NT2/D1 (cell line): ENCODE measurements around the gene TRAF7.

Experiments used
- DNase-seq: peaks from one replicate; pipeline ENCODE4 v3.0.0-alpha.2; 2011; ENCODE audit warnings: low read depth, low spot score
- H3K27me3 ChIP-seq: 2 replicates; pipeline ENCODE4 v1.6.0; 2011; ENCODE audit warnings: mild to moderate bottlenecking; ENCODE audit not compliant: insufficient read length, insufficient read depth
- H3K36me3 ChIP-seq: 2 replicates; pipeline ENCODE4 v1.6.1; 2011; ENCODE audit warnings: mild to moderate bottlenecking, low read length, mixed read lengths; ENCODE audit not compliant: insufficient read depth, insufficient read length
- H3K4me1 ChIP-seq: 2 replicates; pipeline ENCODE4 v1.5.1; 2011; ENCODE audit not compliant: insufficient read depth, insufficient read length
- H3K4me3 ChIP-seq: 2 replicates; pipeline ENCODE4 v1.5.1; 2011; ENCODE audit warnings: low read depth; ENCODE audit not compliant: insufficient read length
- H3K9ac ChIP-seq: 2 replicates; pipeline ENCODE4 v1.6.0; 2011; ENCODE audit warnings: low read depth; ENCODE audit not compliant: insufficient read length
- H3K9me3 ChIP-seq: 2 replicates; pipeline ENCODE4 v1.5.1; 2011; ENCODE audit warnings: mild to moderate bottlenecking, low read length; ENCODE audit not compliant: insufficient read depth
- SUZ12 ChIP-seq: IDR thresholded peaks from 2 replicates; pipeline ENCODE4 v1.6.1; 2011; ENCODE audit not compliant: insufficient read length, insufficient read depth; ENCODE audit errors: extremely low read depth
- YY1 ChIP-seq: IDR thresholded peaks from 2 replicates; pipeline ENCODE4 v1.6.1; 2011; ENCODE audit not compliant: insufficient read length, insufficient read depth
- ZNF274 ChIP-seq: IDR thresholded peaks from 2 replicates; pipeline ENCODE4 v1.6.1; 2011; ENCODE audit warnings: mild to moderate bottlenecking, low read depth, low read length

TRAF7 gene

DNA sequence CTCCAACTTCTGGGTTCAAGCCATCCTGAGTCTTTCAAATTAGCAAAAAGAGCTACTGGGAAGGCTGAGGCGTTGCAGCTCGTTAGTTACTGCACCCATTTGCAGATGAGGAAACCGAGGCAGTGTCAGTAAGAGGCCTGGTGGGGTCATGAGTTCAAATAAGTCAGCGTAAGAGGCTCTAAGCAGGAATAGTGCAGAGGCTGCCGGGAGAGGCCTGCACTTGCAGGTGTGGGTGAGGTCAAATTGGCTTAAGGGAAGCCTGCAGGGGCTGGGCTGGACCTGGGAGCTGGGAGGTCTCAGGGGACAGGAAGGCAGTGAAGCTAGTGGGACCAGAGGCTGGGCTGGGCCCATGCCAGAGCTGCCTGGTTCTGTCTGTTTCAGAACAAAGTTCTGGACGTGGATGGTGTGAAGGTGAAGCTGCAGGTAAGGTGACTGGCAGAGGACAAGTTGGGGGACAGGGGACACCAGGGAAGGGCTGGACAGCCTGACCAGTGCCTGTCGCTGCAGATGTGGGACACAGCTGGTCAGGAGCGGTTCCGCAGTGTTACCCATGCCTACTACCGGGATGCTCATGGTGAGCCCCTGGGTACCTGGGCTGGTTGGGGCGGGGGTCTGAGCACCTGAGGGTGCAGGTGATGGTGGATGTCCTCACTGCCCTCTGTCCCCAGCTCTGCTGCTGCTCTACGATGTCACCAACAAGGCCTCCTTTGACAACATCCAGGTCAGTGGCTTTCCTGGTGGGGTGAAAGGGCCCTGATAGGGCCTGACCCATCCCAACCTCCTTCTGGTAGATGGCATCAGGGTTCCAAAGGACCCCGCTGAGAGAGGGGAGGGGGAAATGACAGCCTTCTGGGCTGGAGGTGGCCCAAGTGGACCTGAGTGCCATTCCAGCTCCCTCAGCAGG lies 4.1 kb upstream of the TRAF7 start:
- H3K4me1 ChIP-seq = peaks cover 41% of the 10 kb centered on the region
- H3K27me3 ChIP-seq = no peaks in the 10 kb centered on the region
- H3K4me3 ChIP-seq = peak overlapping the region; percentile 1
- peaks cover 40% of the 10 kb centered on the region for H3K36me3 ChIP-seq
- DNase-seq = no peak
- no peaks in the 10 kb centered on the region for H3K9me3 ChIP-seq
- H3K9ac ChIP-seq = peak overlapping the region; percentile 62
- TF ChIP-seq ZNF274 (no peak), YY1 (no peak), SUZ12 (no peak)

DNA sequence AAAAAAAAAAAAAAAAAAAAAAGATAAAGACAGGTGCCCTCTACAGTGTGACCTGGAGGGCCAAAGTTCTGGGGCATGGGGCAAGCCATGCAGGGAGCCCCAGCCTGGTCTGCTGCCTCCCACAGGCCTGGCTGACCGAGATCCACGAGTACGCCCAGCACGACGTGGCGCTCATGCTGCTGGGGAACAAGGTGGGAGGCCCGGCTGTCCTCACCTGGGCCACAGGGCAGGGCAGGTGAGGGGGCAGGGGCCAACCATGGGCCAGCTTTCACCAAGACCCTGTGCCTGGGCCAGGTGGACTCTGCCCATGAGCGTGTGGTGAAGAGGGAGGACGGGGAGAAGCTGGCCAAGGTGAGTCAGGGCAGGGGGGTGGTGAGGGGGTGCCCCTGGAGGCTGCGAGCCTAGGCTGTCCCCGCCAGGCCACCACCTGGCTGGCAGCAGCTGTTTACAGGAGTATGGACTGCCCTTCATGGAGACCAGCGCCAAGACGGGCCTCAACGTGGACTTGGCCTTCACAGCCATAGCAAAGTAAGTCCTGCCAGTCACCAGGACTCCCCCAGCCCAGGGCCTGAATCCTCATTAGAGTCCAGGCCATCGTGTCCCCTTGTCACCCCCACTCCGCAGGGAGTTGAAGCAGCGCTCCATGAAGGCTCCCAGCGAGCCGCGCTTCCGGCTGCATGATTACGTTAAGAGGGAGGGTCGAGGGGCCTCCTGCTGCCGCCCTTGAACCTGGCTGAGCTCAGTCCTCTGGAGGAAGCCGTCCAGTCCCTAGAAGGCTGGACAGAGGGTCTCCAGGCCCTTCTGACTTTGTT lies 2.7 kb upstream of the TRAF7 start:
- Histone ChIP-seq H3K9ac (peak overlapping the region; percentile 100), H3K9me3 (no peaks in the 10 kb centered on the region), H3K27me3 (no peaks in the 10 kb centered on the region), H3K36me3 (peaks cover 53% of the 10 kb centered on the region), H3K4me3 (peak overlapping the region; percentile 100), H3K4me1 (peaks cover 43% of the 10 kb centered on the region)
- TF ChIP-seq ZNF274 (no peak), YY1 (no peak), SUZ12 (no peak)
- no peak for DNase-seq

DNA sequence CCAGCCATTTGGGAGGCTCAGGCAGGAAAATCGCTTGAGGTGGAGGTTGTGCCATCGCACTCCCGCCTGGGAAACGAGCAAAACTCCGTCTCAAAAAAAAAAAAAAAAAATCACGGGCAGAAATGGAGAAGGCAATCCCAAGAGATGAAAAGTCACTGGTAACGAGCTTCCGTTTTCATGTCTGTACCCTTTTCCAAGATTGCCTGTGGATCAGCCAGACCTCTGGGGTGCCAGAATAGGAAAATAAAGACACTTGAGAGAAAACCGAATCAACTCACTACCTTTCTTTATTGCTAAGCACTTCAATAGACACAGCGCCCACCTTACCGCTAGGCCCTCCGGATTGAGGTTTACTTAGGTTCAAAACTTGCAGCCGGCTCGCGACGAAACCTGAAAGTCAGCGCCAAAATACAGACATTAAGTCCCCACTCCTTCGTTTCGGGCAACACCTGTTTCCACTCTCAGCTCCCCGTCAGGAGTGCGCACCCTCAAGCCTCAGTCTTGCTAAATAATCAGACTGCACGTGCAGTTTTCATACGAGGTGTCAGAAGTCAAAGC lies 970 bp upstream of the TRAF7 start:
- Histone ChIP-seq H3K9ac (peak overlapping the region; percentile 100), H3K36me3 (peaks cover 64% of the 10 kb centered on the region), H3K27me3 (no peaks in the 10 kb centered on the region), H3K4me1 (peaks cover 54% of the 10 kb centered on the region), H3K4me3 (peak overlapping the region; percentile 100), H3K9me3 (no peaks in the 10 kb centered on the region)
- no peak for TF ChIP-seq YY1
- TF ChIP-seq SUZ12 = no peak
- TF ChIP-seq ZNF274 = no peak
- no peak for DNase-seq

DNA sequence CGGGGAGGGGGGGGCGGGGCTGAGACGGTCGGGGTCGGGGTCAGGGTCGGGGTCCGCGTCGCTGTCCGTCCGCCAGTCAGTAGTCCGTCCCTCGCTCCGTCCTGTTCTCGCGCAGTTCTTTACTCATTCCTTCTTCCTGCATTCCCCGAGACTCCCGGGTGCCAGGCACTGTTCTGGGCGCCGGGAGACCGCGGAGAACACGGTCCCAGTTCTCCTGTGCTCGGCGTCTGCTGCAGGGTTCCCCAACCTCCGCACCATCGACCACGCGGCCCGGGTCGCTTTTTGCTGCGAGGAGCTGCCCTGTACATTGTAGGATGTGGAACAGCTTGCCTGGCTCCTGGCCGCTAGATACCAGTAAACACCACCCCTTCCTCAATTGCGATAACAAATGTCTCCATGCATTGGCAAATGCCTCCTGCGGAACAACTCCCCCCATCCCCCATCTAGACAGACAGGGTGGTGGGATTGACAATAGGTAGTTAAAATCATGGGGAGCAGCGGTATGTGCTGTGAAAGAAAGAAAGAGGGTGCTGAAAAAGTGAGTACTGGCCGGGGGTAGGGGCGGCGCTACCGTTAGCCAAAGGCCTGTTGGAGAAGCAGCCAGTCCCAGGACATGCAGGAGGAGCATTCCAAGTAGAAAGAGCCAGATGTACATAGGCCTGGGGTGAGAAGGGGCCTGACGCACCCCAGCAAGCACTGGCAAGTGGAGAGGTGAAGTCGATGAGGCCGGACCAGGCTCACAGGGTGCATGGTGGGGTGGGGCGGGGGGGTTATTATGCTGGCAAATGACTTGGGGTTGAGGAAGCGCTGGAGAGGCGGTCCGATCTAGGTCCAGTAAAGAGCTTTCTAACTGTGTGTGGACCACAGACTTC lies 631 bp downstream of the TRAF7 start:
- H3K36me3 ChIP-seq = peaks cover 66% of the 10 kb centered on the region
- peaks cover 55% of the 10 kb centered on the region for H3K4me1 ChIP-seq
- no peak for TF ChIP-seq YY1
- no peak for TF ChIP-seq SUZ12
- TF ChIP-seq ZNF274 = no peak
- no peak for DNase-seq
- no peaks in the 10 kb centered on the region for H3K27me3 ChIP-seq
- peak overlapping the region; percentile 99 for H3K4me3 ChIP-seq
- no peaks in the 10 kb centered on the region for H3K9me3 ChIP-seq
- peak overlapping the region; percentile 96 for H3K9ac ChIP-seq

DNA sequence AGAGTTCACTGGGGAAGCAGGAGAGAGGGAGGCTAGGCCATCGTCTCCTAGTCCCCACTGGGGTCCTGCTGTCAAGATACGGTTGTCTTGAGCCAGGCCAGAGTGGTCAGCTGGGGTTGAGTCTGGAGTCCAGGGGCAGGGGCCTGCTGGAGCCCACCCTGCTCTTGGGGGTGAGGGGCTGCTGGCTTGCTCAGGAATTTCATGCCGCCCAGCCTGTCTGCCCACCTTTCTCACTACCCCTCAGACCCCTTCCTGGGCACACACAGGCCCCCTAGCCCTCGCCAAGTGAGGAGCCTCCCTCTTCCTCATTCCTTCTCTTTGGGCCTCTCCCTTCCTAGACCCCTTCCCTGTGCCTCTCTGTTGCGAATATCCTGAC lies 1.3 kb downstream of the TRAF7 start:
- Histone ChIP-seq H3K36me3 (peaks cover 64% of the 10 kb centered on the region), H3K9ac (peak overlapping the region; percentile 96), H3K4me1 (peaks cover 55% of the 10 kb centered on the region)

DNA sequence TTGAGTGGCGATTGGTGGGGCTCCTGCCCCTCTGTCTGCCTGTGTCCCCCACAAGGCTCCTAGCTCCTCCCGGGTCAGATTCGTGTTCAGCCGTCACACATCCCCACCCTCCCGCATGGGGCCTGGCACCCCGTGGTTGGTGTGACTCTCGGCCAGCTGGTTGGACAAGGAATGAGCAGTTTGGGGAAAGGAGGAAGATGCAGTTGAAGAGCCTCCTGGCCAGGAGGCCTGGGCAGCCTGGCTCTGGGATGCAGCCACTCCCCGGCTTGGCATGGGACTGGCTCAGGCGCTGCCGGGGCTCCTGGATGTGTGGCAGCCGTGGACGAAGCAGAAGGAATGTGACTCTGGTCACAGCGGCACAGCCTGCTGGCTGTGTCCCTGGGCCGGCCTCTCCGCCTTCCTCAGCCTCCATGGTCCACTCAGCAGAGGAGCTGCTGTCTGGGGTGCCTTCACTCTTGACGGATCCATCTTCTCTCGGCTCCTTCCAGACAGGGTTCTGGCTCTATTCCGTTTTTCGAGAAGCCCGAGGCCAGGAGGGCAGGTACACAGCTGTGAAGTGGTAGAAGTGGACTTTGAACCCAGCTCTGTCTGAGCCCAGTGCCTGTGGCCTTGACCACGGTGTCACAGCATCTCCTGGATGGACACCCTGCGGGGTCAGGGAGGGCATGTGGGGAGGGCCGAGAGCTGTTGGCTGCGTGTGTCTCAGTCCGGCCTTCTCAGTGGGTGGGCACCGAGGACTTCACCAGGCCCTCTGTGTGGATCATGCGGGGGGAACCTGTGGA lies 2.1 kb downstream of the TRAF7 start:
- H3K4me3 ChIP-seq = no peak overlapping the region
- no peak for DNase-seq
- peaks cover 64% of the 10 kb centered on the region for H3K36me3 ChIP-seq
- peak overlapping the region; percentile 96 for H3K9ac ChIP-seq
- H3K4me1 ChIP-seq = peaks cover 60% of the 10 kb centered on the region
- H3K27me3 ChIP-seq = no peaks in the 10 kb centered on the region
- H3K9me3 ChIP-seq = no peaks in the 10 kb centered on the region
- TF ChIP-seq ZNF274 = no peak
- TF ChIP-seq YY1 = no peak
- TF ChIP-seq SUZ12 = no peak

More for the DNA sequence above, 1.3 kb downstream of the TRAF7 start:
- Histone ChIP-seq H3K9me3 (no peaks in the 10 kb centered on the region), H3K4me3 (peak overlapping the region; percentile 99), H3K27me3 (no peaks in the 10 kb centered on the region)
- no peak for TF ChIP-seq ZNF274
- TF ChIP-seq YY1 = no peak
- no peak for TF ChIP-seq SUZ12
- no peak for DNase-seq
